GM12801 (cell line): ENCODE data around the gene SS18L1.

ENCODE experiments used
- TF ChIP-seq, protein P1 (sequence below): IDR thresholded peaks from one replicate; pipeline ENCODE4 v1.5.1; 2011; ENCODE audit warnings: control low read depth; ENCODE audit not compliant: insufficient read length; ENCODE audit errors: extremely low read depth

The SS18L1 gene

DNA sequence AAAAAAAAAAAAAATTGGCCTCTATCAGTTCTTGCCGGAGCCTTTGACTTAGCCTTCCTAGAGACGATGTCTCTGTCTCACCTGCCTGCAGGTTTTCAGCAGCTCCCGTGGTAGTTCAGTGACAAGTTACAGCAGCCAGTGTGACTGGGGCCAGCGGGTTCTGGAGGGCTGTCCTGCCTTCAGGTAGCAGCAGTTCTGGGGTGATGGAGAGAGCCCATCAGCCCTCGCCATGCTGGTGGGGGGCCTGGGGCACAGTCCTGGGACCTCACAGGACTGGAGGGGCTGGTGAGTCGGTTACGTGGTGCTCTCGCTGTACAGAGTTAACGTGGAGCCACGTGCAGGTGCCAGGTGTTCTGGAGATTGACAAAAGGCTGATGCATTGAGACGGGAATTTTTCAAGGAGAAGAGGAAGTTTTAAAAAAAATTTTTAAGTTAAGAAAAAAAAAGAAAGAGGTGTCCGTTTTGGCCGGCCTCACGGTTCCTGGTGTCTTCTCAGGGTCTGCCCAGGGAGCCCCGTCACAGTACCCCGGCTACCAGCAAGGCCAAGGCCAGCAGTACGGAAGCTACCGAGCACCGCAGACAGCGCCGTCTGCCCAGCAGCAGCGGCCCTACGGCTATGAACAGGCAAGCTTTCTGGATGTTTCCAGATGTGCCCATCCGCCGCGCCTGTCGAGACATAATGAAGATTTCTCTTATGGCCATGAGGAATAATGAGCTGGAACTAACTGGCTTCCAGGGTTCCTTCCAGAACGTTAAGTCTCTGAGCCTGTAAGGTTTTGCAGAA lies 30.6 kb downstream of the SS18L1 start:
- TF ChIP-seq, protein P1, sequence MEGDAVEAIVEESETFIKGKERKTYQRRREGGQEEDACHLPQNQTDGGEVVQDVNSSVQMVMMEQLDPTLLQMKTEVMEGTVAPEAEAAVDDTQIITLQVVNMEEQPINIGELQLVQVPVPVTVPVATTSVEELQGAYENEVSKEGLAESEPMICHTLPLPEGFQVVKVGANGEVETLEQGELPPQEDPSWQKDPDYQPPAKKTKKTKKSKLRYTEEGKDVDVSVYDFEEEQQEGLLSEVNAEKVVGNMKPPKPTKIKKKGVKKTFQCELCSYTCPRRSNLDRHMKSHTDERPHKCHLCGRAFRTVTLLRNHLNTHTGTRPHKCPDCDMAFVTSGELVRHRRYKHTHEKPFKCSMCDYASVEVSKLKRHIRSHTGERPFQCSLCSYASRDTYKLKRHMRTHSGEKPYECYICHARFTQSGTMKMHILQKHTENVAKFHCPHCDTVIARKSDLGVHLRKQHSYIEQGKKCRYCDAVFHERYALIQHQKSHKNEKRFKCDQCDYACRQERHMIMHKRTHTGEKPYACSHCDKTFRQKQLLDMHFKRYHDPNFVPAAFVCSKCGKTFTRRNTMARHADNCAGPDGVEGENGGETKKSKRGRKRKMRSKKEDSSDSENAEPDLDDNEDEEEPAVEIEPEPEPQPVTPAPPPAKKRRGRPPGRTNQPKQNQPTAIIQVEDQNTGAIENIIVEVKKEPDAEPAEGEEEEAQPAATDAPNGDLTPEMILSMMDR = no peak

- TF ChIP-seq, protein P1 = no peak
These were observed 31.5 kb downstream of the SS18L1 start for GRCh38 chr20:62174870-62175624.

DNA sequence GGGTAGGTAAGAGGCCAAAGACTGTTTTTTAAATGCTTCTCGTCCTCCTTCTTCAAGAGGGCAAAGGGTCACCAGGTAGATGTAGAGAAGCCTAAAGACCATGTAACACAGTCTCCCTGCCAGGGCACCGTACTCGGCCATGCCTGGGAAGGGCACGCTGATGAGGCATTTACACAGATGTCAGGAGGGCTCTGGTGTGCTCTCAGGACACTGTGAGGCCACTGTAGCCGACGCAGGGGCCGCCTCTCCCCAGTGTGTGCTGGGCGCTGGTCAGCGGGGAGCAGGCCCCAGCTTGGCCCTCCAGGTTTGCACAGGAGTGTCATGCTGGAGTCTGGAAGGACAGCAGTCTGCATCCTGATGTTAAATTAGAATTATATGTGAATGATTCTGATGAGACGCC lies 32.1 kb downstream of the SS18L1 start:
- TF ChIP-seq, protein P1 = no peak

DNA sequence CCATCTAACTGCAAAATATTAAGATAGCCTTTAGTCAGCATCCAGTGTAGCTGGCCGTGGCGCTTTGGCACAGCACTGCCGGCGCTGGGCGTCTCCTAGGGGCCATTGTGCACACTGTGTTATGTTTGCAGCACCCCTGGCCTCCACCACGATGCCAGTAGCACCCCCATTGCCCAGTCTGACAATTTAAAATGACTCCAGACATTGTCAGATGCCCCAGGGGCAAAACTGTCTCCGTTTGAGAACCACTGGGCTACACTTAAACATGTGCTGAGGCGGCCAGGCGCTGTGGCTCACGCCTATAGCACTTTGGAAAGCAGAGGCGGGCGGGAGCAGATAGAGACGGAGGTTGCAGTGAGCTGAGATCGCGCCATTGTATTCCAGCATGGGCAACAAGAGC lies 33.3 kb downstream of the SS18L1 start:
- TF ChIP-seq, protein P1 = no peak

GRCh38 chr20:62177307-62177706 lies 33.7 kb downstream of the SS18L1 start:
- TF ChIP-seq, protein P1 = no peak

DNA sequence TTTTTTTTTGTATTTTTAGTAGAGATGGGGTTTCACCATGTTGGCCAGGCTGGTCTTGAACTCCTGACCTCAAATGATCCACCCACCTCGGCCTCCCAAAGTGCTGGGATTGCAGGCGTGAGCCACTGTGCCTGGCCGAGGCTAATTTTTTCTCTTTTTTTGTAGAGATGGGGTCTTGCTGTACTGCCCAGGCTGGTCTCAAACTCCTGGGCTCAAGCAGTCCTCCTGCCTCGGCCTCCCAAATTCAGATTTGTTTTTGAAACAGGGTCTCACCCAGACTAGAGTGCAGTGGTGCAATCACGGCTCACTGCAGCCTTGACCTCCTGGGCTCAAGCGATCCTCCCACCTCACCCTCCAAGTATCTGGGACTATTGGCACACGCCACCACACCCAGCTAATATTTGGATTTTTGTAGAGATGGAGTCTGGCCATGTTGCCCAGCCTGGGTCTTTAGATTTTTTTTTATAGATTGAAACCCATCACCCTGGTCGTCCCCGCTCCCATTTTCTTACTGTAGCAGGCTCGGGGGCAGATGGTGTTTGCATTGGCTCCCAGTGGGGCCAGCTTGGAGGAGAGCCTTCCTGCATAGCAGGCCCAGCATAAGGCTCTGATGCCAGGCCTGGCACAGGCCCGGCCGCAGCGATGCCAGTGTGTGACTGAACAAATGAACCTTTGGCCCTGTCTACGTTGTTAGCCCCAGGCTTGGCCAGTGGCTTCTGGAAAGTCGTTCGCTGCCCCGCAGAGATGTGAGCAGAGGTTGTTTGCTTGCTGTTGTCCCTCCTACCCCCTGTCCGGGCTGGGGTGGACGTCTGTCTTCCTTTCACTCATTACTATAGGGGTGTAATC lies 35.0 kb downstream of the SS18L1 start:
- TF ChIP-seq, protein P1 = no peak

GRCh38 chr20:62179162-62179504 lies 35.6 kb downstream of the SS18L1 start:
- TF ChIP-seq, protein P1 = no peak
